Measurements from ENCODE around the gene ARHGAP24. TPM values are rescaled to one million over a fixed set of nuclear protein-coding genes. Genes with fewer than 3 reads are reported as not detected.

Gene ARHGAP24
- total and polyA plus RNA-seq, 9 donors, result 6.6 to 16.7 (median 10.0) TPM

GRCh38 chr4:85446141-85446861, 28.6 kb upstream of the ARHGAP24 start:
- WGBS, 3 donors, result 14 to 30% (median 15%) methylated on average over 2 of the region's 2 CpGs
- no peak overlapping the region for H3K27ac ChIP-seq
- DNase-seq, result no peak

GRCh38 chr4:85448906-85449890, 25.8 kb upstream of the ARHGAP24 start:
- Histone ChIP-seq H3K4me1 (ENCODE audit: insufficient read depth) (no peaks in the 10 kb centered on the region), H3K9me3 (no peaks in the 10 kb centered on the region), H3K36me3 (no peaks in the 10 kb centered on the region), H3K27ac (no peak overlapping the region), H3K27me3 (no peaks in the 10 kb centered on the region), H3K4me3 (no peak overlapping the region)
- TF ChIP-seq EP300 (IDR thresholded peaks at IDR 0.05) (no peak), POLR2A (IDR thresholded peaks at IDR 0.05) (no peak), CTCF (IDR thresholded peaks at IDR 0.05) (no peak)
- no peak for DNase-seq
- intact Hi-C loops (cut with DNase I), result no loop called here
- WGBS, 3 donors, result 56 to 64% (median 61%) methylated on average over 6 of the region's 6 CpGs

More at GRCh38 chr4:85446141-85446861, 28.6 kb upstream of the ARHGAP24 start:
- no peaks in the 10 kb centered on the region for H3K27me3 ChIP-seq
- intact Hi-C loops (cut with DNase I), result no loop called here
- H3K4me3 ChIP-seq, result no peak overlapping the region
- no peaks in the 10 kb centered on the region for H3K9me3 ChIP-seq
- H3K36me3 ChIP-seq, result no peaks in the 10 kb centered on the region
- TF ChIP-seq CTCF (IDR thresholded peaks at IDR 0.05), result no peak
- no peak for TF ChIP-seq POLR2A (IDR thresholded peaks at IDR 0.05)
- TF ChIP-seq EP300 (IDR thresholded peaks at IDR 0.05), result no peak
- H3K4me1 ChIP-seq (ENCODE audit: insufficient read depth), result no peaks in the 10 kb centered on the region

- WGBS, 3 donors, result 58 to 71% (median 64%) methylated on average over 3 of the region's 3 CpGs
Observed at GRCh38 chr4:85452058-85452731, 22.8 kb upstream of the ARHGAP24 start.

More at GRCh38 chr4:85452058-85452731, 22.8 kb upstream of the ARHGAP24 start:
- no peak overlapping the region for H3K27ac ChIP-seq
- intact Hi-C loops (cut with DNase I), result no loop called here
- TF ChIP-seq EP300 (IDR thresholded peaks at IDR 0.05), result no peak
- no peak for TF ChIP-seq CTCF (IDR thresholded peaks at IDR 0.05)
- H3K4me3 ChIP-seq, result no peak overlapping the region
- H3K9me3 ChIP-seq, result peaks cover 0 to 8% of the 10 kb centered on the region in 2 donors
- H3K27me3 ChIP-seq, result no peaks in the 10 kb centered on the region
- no peaks in the 10 kb centered on the region for H3K4me1 ChIP-seq (ENCODE audit: insufficient read depth)
- H3K36me3 ChIP-seq, result no peaks in the 10 kb centered on the region
- no peak for DNase-seq

All from ovary (tissue), 9 donors.